ENCODE measurements around the gene DHX8.

The DHX8 gene

GRCh38 chr17:43543300-43543699 is 59.5 kb downstream of the DHX8 start:
- TF ChIP-seq CTCF (IDR thresholded peaks at IDR 0.05; ENCODE audit: insufficient read depth, low read depth, low read length, missing control alignments), result no peak
- DNase-seq (ENCODE audit: low read depth), result no peak
- no peak overlapping the region for H3K4me3 ChIP-seq (ENCODE audit: low read length)

GRCh38 chr17:43543771-43544575 is 60.2 kb downstream of the DHX8 start:
- DNase-seq (ENCODE audit: low read depth), result no peak
- TF ChIP-seq CTCF (IDR thresholded peaks at IDR 0.05; ENCODE audit: insufficient read depth, low read depth, low read length, missing control alignments), result no peak
- H3K4me3 ChIP-seq (ENCODE audit: low read length), result no peak overlapping the region

- TF ChIP-seq CTCF (IDR thresholded peaks at IDR 0.05; ENCODE audit: insufficient read depth, low read depth, low read length, missing control alignments), result no peak
- peak overlapping the region; percentile 45 for H3K4me3 ChIP-seq (ENCODE audit: low read length)
- DNase-seq (ENCODE audit: low read depth), result peak; percentile 27
Measured at GRCh38 chr17:43545383-43545632, 61.5 kb downstream of the DHX8 start.

GRCh38 chr17:43546319-43547188 is 62.8 kb downstream of the DHX8 start, which contains the start of gene ETV4:
Gene ETV4, minus strand, starts transcription at chr17:43546340. Its CDS starts 723 bp downstream, at chr17:43545617.
- DNase-seq (ENCODE audit: low read depth), result peak; percentile 96
- no peak for TF ChIP-seq CTCF (IDR thresholded peaks at IDR 0.05; ENCODE audit: insufficient read depth, low read depth, low read length, missing control alignments)
- peak within 1 kb of the TSS; percentile 45 for H3K4me3 ChIP-seq (ENCODE audit: low read length)

GRCh38 chr17:43547189-43547550 is 63.4 kb downstream of the DHX8 start:
- TF ChIP-seq CTCF (IDR thresholded peaks at IDR 0.05; ENCODE audit: insufficient read depth, low read depth, low read length, missing control alignments), result no peak
- DNase-seq (ENCODE audit: low read depth), result no peak
- no peak overlapping the region for H3K4me3 ChIP-seq (ENCODE audit: low read length)

- no peak for TF ChIP-seq CTCF (IDR thresholded peaks at IDR 0.05; ENCODE audit: insufficient read depth, low read depth, low read length, missing control alignments)
- no peak overlapping the region for H3K4me3 ChIP-seq (ENCODE audit: low read length)
- DNase-seq (ENCODE audit: low read depth), result peak; percentile 75
Measured at GRCh38 chr17:43547659-43548256, 64.0 kb downstream of the DHX8 start.
